SK-N-SH (cell line): ENCODE measurements around the gene PF4V1. TPM values are rescaled to one million over a fixed set of nuclear protein-coding genes. Genes with fewer than 3 reads are reported as not detected.

Experiments
- CTCF ChIA-PET: fragments of 300-600, 350-600 bp; formaldehyde crosslinking; extraction: SDS; loops from one replicate; lab custom pipeline; 2021; lab: Yijun Ruan, JAX
- POLR2A ChIA-PET: fragments of 350-600 bp; sonication (Branson Sonifier 250); formaldehyde crosslinking; extraction: SDS; loops from one replicate; lab custom pipeline; 2020; ENCODE audit warnings: antibody characterized with exemption, inconsistent platforms; lab: Yijun Ruan, JAX
- DNase-seq: peaks from one replicate; pipeline ENCODE4 v3.0.0; 2012
- H2AFZ ChIP-seq: fragments of 200-600 bp; sonication (generic); 2 replicates; pipeline ENCODE4 v1.8.1; 2016; ENCODE audit warnings: antibody characterized with exemption, mild to moderate bottlenecking, low read depth
- H3F3A ChIP-seq: fragments of 200-600 bp; sonication (generic); replicated peaks from 2 replicates; pipeline ENCODE3; 2016; ENCODE audit warnings: antibody characterized with exemption, mild to moderate bottlenecking; ENCODE audit not compliant: insufficient read depth
- H3K27ac ChIP-seq, 2 experiments: fragments of 200-500 bp in 1 of 2; fragments of 200-600 bp in 1 of 2; sonication (Bioruptor generic) in 1 of 2; sonication (generic), shearing (Covaris generic) in 1 of 2; 2 replicates each; pipeline versions ENCODE4 v1.5.1 to v1.6.1; 2014 to 2016; ENCODE audit warnings: low read depth in 2 of 2, inconsistent platforms in 1 of 2, low read length in 1 of 2, mild to moderate bottlenecking in 1 of 2, mixed read lengths in 1 of 2
- H3K27me3 ChIP-seq: fragments of 200-600 bp; sonication (generic), shearing (Covaris generic); 2 replicates; pipeline ENCODE4 v1.6.1; 2016; ENCODE audit warnings: mixed run types; ENCODE audit not compliant: insufficient read depth
- H3K36me3 ChIP-seq, 2 experiments: fragments of 200-500 bp in 1 of 2; fragments of 200-600 bp in 1 of 2; sonication (Bioruptor generic) in 1 of 2; sonication (generic) in 1 of 2; replicated peaks in 1 of 2; 2 replicates each; pipeline versions ENCODE3 to v1.5.1; 2014 to 2016; ENCODE audit warnings: low read length in 1 of 2, mild to moderate bottlenecking in 1 of 2; ENCODE audit not compliant: insufficient read depth in 2 of 2, control insufficient read depth in 1 of 2
- H3K4me1 ChIP-seq, 2 experiments: fragments of 200-500 bp in 1 of 2; fragments of 200-600 bp in 1 of 2; sonication (Bioruptor generic) in 1 of 2; sonication (generic), shearing (Covaris generic) in 1 of 2; 2 replicates each; pipeline versions ENCODE4 v1.5.1 to v1.6.1; 2014 to 2016; ENCODE audit warnings: low read depth in 1 of 2, low read length in 1 of 2, mixed run types in 1 of 2; ENCODE audit not compliant: insufficient read depth in 2 of 2, control insufficient read depth in 1 of 2
- H3K4me2 ChIP-seq: fragments of 200-600 bp; sonication (generic), shearing (Covaris generic); 2 replicates; pipeline ENCODE4 v1.6.1; 2017; ENCODE audit warnings: mixed run types
- H3K4me3 ChIP-seq, 2 experiments: fragments of 200-500 bp in 1 of 2; fragments of 200-600 bp in 1 of 2; sonication (Bioruptor generic) in 1 of 2; sonication (generic), shearing (Covaris generic) in 1 of 2; 2 replicates each; pipeline versions ENCODE4 v1.5.1 to v1.8.1; 2014 to 2016; ENCODE audit warnings: low read depth in 2 of 2, inconsistent platforms in 1 of 2, low read length in 1 of 2, mild to moderate bottlenecking in 1 of 2, mixed read lengths in 1 of 2, moderate library complexity in 1 of 2
- H3K79me2 ChIP-seq: fragments of 200-600 bp; sonication (generic); 2 replicates; pipeline ENCODE4 v1.8.1; 2017; ENCODE audit warnings: mild to moderate bottlenecking; ENCODE audit not compliant: insufficient read depth
- H3K9ac ChIP-seq: fragments of 200-600 bp; sonication (generic); 2 replicates; pipeline ENCODE4 v1.6.1; 2017; ENCODE audit warnings: mixed run types
- H3K9me2 ChIP-seq: fragments of 200-600 bp; sonication (generic); 2 replicates; pipeline ENCODE4 v1.6.1; 2017; ENCODE audit warnings: mixed run types
- H3K9me3 ChIP-seq: fragments of 200-600 bp; sonication (generic); 2 replicates; pipeline ENCODE4 v1.6.1; 2017; ENCODE audit warnings: mixed run types, mild to moderate bottlenecking, moderate library complexity
- H4K20me1 ChIP-seq: fragments of 200-600 bp; sonication (generic); 2 replicates; pipeline ENCODE4 v1.6.1; 2017; ENCODE audit warnings: mild to moderate bottlenecking, mixed run types; ENCODE audit not compliant: insufficient read depth
- CHD2 ChIP-seq: fragments of 150-350 bp; IDR thresholded peaks from 2 replicates; pipeline ENCODE4 v1.6.1; 2018; ENCODE audit warnings: low read length; ENCODE audit not compliant: partially characterized antibody
- EP300 ChIP-seq, 2 experiments: IDR thresholded peaks; 2 replicates each; pipeline versions ENCODE4 v1.4.0 to v1.6.1; 2012; ENCODE audit warnings: borderline replicate concordance in 1 of 2, low read depth in 1 of 2, low read length in 1 of 2
- EZH2phosphoT487 ChIP-seq: fragments of 200-600 bp; sonication (generic); IDR thresholded peaks from 2 replicates; pipeline ENCODE4 v1.6.1; 2017; ENCODE audit warnings: low read depth, mixed run types, mild to moderate bottlenecking, antibody characterized with exemption, moderate library complexity, borderline replicate concordance
- FOXJ3 ChIP-seq: sonication (generic); formaldehyde crosslinking; IDR thresholded peaks from 2 replicates; pipeline ENCODE4 v1.5.1; 2020; ENCODE audit warnings: mild to moderate bottlenecking, missing genetic modification reagents
- FOXM1 ChIP-seq: IDR thresholded peaks from 2 replicates; pipeline ENCODE4 v1.4.0; 2012; ENCODE audit warnings: low read depth, mild to moderate bottlenecking
- GABPA ChIP-seq: IDR thresholded peaks from 2 replicates; pipeline ENCODE4 v1.4.0; 2012; ENCODE audit warnings: low read depth, mild to moderate bottlenecking
- NRF1 ChIP-seq: IDR thresholded peaks from 2 replicates; pipeline ENCODE4 v1.6.1; 2012; ENCODE audit warnings: low read depth, mild to moderate bottlenecking, low read length
- RAD21 ChIP-seq: IDR thresholded peaks from 2 replicates; pipeline ENCODE4 v1.6.1; 2012; ENCODE audit warnings: mild to moderate bottlenecking, low read length
- RCOR1 ChIP-seq: fragments of 150-350 bp; IDR thresholded peaks from 2 replicates; pipeline ENCODE4 v1.6.1; 2017; ENCODE audit warnings: antibody characterized with exemption, low read length
- RFX5 ChIP-seq: IDR thresholded peaks from 2 replicates; pipeline ENCODE4 v1.6.1; 2012; ENCODE audit warnings: mild to moderate bottlenecking, improper control_type of control experiment, low read length
- RXRA ChIP-seq: IDR thresholded peaks from 2 replicates; pipeline ENCODE4 v1.4.0; 2012; ENCODE audit warnings: low read depth, mild to moderate bottlenecking, borderline replicate concordance
- SIN3A ChIP-seq: IDR thresholded peaks from 2 replicates; pipeline ENCODE4 v1.6.1; 2012; ENCODE audit warnings: low read depth, mild to moderate bottlenecking, low read length, moderate library complexity, borderline replicate concordance
- SMC3 ChIP-seq: IDR thresholded peaks from 2 replicates; pipeline ENCODE4 v1.6.1; 2012; ENCODE audit warnings: low read depth, low read length, improper control_type of control experiment
- TAF1 ChIP-seq: IDR thresholded peaks from 2 replicates; pipeline ENCODE4 v1.6.1; 2012; ENCODE audit warnings: low read depth, mild to moderate bottlenecking, low read length, moderate library complexity, borderline replicate concordance
- TCF12 ChIP-seq: IDR thresholded peaks from 2 replicates; pipeline ENCODE4 v1.4.0; 2012
- YY1 ChIP-seq: IDR thresholded peaks from 2 replicates; pipeline ENCODE4 v1.4.0; 2012; ENCODE audit warnings: low read depth, mild to moderate bottlenecking
- WGBS: methylation state at CpG from one replicate; pipeline ENCODE4 v1.1.6; 2017; ENCODE audit warnings: low lambda C conversion rate; 5-methylcytosine and 5-hydroxymethylcytosine counted together
- polyA plus RNA-seq, 3 experiments: library from polyadenylated mRNA; depleted of rRNA; stranded (reverse); fragments of >200 nt; gene quantifications; 2 replicates each; pipeline ENCODE4 v1.2.3, GENCODE V29; 2012
- TF ChIP-seq, protein P1 (sequence below): IDR thresholded peaks from 2 replicates; pipeline ENCODE4; 2012
- TF ChIP-seq, protein P2 (sequence below): IDR thresholded peaks from 2 replicates; pipeline ENCODE4 v1.6.1; 2012; ENCODE audit warnings: mild to moderate bottlenecking, low read depth, low read length, moderate library complexity
- TF ChIP-seq, protein P3 (sequence below): IDR thresholded peaks from 2 replicates; pipeline ENCODE4 v1.4.0; 2012; ENCODE audit warnings: low read depth, borderline replicate concordance

The PF4V1 gene
- polyA plus RNA-seq, 1 of the 3 experiments (the other 2 are of a cell fraction) = not detected

DNA sequence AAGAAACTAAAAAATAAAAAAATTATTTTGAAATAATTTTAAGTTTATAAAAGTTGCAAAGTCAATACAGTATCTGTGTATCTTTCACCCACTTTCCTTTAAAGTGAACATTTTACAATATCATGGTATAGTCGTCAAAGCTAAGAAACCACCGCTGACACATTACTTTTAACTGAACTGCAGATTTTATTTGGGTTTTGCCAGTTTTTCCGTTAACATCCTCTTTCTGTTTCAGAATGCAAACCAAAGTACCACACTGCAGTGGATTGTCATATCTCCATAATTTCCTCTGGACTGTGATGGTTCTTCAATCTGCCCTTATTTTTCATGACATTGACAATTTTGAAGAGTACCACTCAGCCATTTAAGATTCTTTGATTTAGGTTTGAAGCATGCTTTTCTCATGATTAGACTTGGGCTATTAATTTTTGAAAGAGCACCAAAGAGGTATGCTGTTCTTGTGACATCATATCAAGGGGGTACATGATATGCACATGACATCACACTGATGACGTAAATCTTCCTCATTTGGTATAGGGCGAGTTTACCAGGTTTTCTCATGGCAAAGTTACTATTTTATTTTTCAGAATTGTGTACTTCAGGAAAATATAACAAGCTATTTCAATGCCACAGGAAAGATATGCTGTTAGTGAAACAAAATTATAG lies 12.5 kb downstream of the PF4V1 start (continued):
- TF ChIP-seq TAF1 = no peak
- no peak for TF ChIP-seq RCOR1

DNA sequence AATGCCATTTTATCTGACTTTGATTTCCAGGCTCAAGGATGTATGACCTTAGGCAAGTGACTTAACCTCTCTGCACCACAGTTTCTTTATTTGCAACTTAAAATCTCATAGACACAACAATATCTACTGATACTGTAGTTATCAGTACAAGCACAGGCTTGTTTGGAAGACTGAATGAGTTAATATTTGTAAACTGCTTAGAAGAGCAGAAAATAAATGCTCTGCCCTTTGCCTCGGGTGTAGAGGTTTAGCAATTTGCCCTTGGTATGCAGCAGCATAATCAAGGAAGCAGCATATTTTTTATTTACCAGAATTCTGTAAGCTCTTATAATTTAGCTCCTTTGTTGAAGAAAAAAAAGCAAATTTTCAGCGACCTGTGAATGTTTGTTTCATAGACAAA lies 13.2 kb downstream of the PF4V1 start:
- H3K9me3 ChIP-seq = no peaks in the 10 kb centered on the region
- no peaks in the 10 kb centered on the region for H4K20me1 ChIP-seq
- H3K4me1 ChIP-seq = no peaks in the 10 kb centered on the region
- H3K9me2 ChIP-seq = no peaks in the 10 kb centered on the region
- H3K4me2 ChIP-seq = no peak overlapping the region
- H3K4me3 ChIP-seq = no peak overlapping the region
- DNase-seq = no peak
- H3K36me3 ChIP-seq = no peaks in the 10 kb centered on the region
- 7% methylated on average over 2 of the region's 2 CpGs for WGBS
- H3K27ac ChIP-seq = no peak overlapping the region
- H3K79me2 ChIP-seq = no peaks in the 10 kb centered on the region
- ChIA-PET POLR2A (no interaction called here), CTCF (no interaction called here)
- TF ChIP-seq EP300 (IDR thresholded peaks at IDR 0.05; ENCODE audit: borderline replicate concordance in 1 of 2, low read depth in 1 of 2, low read length in 1 of 2) = no peak
- no peak for TF ChIP-seq NRF1
- TF ChIP-seq, protein P1, sequence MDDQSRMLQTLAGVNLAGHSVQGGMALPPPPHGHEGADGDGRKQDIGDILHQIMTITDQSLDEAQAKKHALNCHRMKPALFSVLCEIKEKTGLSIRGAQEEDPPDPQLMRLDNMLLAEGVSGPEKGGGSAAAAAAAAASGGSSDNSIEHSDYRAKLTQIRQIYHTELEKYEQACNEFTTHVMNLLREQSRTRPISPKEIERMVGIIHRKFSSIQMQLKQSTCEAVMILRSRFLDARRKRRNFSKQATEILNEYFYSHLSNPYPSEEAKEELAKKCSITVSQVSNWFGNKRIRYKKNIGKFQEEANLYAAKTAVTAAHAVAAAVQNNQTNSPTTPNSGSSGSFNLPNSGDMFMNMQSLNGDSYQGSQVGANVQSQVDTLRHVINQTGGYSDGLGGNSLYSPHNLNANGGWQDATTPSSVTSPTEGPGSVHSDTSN = no peak
- no peak for TF ChIP-seq EZH2phosphoT487
- no peak for TF ChIP-seq CHD2
- no peak for TF ChIP-seq FOXM1
- no peak for TF ChIP-seq SIN3A
- no peak for TF ChIP-seq GABPA
- TF ChIP-seq RFX5 = no peak
- no peak overlapping the region for H3K9ac ChIP-seq
- H3K27me3 ChIP-seq = peaks cover 54% of the 10 kb centered on the region
- no peaks in the 10 kb centered on the region for H3F3A ChIP-seq
- no peak overlapping the region for H2AFZ ChIP-seq

DNA sequence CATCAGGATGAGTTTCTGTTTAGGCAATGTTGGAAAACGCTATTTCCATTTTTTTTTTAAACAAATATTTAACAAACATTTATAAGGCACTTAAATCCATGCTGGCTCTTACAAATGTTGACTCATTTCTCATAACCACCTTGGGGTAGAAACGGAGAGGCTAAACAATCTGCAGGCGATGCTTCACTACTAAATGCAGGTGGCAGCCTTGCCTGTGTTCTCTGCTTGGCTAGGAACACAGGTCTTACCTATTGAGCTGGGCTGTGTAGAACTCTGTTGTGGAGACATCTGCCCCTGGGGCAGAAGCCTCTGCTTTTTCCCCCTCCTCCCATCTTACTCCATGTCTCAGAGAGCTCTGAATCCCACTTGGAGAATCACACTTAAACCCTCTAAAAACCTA lies 14.7 kb downstream of the PF4V1 start:
- Histone ChIP-seq H3K4me2 (no peak overlapping the region), H3K9me2 (no peaks in the 10 kb centered on the region), H3K4me3 (no peak overlapping the region), H3K27ac (no peak overlapping the region), H3K9ac (no peak overlapping the region), H3K4me1 (no peaks in the 10 kb centered on the region), H3K27me3 (peaks cover 60% of the 10 kb centered on the region), H3K36me3 (no peaks in the 10 kb centered on the region), H4K20me1 (no peaks in the 10 kb centered on the region), H3F3A (no peaks in the 10 kb centered on the region), H3K79me2 (no peaks in the 10 kb centered on the region), H2AFZ (no peak overlapping the region), H3K9me3 (no peaks in the 10 kb centered on the region)
- ChIA-PET POLR2A (no interaction called here), CTCF (no interaction called here)
- WGBS = 3% methylated on average over 3 of the region's 3 CpGs
- DNase-seq = no peak
- no peak for TF ChIP-seq CHD2
- TF ChIP-seq NRF1 = no peak
- no peak for TF ChIP-seq EP300 (IDR thresholded peaks at IDR 0.05; ENCODE audit: borderline replicate concordance in 1 of 2, low read depth in 1 of 2, low read length in 1 of 2)
- TF ChIP-seq, protein P2, sequence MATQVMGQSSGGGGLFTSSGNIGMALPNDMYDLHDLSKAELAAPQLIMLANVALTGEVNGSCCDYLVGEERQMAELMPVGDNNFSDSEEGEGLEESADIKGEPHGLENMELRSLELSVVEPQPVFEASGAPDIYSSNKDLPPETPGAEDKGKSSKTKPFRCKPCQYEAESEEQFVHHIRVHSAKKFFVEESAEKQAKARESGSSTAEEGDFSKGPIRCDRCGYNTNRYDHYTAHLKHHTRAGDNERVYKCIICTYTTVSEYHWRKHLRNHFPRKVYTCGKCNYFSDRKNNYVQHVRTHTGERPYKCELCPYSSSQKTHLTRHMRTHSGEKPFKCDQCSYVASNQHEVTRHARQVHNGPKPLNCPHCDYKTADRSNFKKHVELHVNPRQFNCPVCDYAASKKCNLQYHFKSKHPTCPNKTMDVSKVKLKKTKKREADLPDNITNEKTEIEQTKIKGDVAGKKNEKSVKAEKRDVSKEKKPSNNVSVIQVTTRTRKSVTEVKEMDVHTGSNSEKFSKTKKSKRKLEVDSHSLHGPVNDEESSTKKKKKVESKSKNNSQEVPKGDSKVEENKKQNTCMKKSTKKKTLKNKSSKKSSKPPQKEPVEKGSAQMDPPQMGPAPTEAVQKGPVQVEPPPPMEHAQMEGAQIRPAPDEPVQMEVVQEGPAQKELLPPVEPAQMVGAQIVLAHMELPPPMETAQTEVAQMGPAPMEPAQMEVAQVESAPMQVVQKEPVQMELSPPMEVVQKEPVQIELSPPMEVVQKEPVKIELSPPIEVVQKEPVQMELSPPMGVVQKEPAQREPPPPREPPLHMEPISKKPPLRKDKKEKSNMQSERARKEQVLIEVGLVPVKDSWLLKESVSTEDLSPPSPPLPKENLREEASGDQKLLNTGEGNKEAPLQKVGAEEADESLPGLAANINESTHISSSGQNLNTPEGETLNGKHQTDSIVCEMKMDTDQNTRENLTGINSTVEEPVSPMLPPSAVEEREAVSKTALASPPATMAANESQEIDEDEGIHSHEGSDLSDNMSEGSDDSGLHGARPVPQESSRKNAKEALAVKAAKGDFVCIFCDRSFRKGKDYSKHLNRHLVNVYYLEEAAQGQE = no peak
- TF ChIP-seq, protein P1 = no peak
- TF ChIP-seq SMC3 = no peak
- no peak for TF ChIP-seq RAD21
- TF ChIP-seq TCF12 = no peak
- TF ChIP-seq FOXJ3 (CRISPR knock-in tag) = no peak
- no peak for TF ChIP-seq YY1
- no peak for TF ChIP-seq GABPA
- TF ChIP-seq, protein P3, sequence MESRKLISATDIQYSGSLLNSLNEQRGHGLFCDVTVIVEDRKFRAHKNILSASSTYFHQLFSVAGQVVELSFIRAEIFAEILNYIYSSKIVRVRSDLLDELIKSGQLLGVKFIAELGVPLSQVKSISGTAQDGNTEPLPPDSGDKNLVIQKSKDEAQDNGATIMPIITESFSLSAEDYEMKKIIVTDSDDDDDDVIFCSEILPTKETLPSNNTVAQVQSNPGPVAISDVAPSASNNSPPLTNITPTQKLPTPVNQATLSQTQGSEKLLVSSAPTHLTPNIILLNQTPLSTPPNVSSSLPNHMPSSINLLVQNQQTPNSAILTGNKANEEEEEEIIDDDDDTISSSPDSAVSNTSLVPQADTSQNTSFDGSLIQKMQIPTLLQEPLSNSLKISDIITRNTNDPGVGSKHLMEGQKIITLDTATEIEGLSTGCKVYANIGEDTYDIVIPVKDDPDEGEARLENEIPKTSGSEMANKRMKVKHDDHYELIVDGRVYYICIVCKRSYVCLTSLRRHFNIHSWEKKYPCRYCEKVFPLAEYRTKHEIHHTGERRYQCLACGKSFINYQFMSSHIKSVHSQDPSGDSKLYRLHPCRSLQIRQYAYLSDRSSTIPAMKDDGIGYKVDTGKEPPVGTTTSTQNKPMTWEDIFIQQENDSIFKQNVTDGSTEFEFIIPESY = no peak
- no peak for TF ChIP-seq RXRA
